ENCODE results near the gene ING5. TPM values are rescaled to one million over a fixed set of nuclear protein-coding genes. Genes with fewer than 3 reads are reported as not detected.

ING5 gene
- total RNA-seq, 2 donors from 2014 or later, result 27.3 to 64.8 TPM

- no peaks in the 10 kb centered on the region for H3K9me3 ChIP-seq
- H3K27ac ChIP-seq, result no peak overlapping the region
- no peak for TF ChIP-seq CTCF (IDR thresholded peaks at IDR 0.05)
- DNase-seq (ENCODE audit: low spot score), result no peak
- no peak overlapping the region for H3K4me3 ChIP-seq
- H3K36me3 ChIP-seq, result no peaks in the 10 kb centered on the region
- no peak for ATAC-seq (ENCODE audit: insufficient number of reproducible peaks, low FRiP score, low read depth)
- H3K4me1 ChIP-seq (ENCODE audit: control insufficient read depth in 1 of 2, low read depth in 2 of 2), result no peaks in the 10 kb centered on the region
- no peaks in the 10 kb centered on the region for H3K27me3 ChIP-seq (replicated peaks; ENCODE audit: insufficient read depth)
Observed at GRCh38 chr2:241774419-241775222, 72.8 kb downstream of the ING5 start.

GRCh38 chr2:241775223-241776177 lies 73.7 kb downstream of the ING5 start:
- no peaks in the 10 kb centered on the region for H3K27me3 ChIP-seq (replicated peaks; ENCODE audit: insufficient read depth)
- DNase-seq (ENCODE audit: low spot score) (no peak), ATAC-seq (ENCODE audit: insufficient number of reproducible peaks, low FRiP score, low read depth) (no peak)
- no peak overlapping the region for H3K27ac ChIP-seq
- H3K4me3 ChIP-seq, result no peak overlapping the region
- no peaks in the 10 kb centered on the region for H3K4me1 ChIP-seq (ENCODE audit: control insufficient read depth in 1 of 2, low read depth in 2 of 2)
- TF ChIP-seq CTCF (IDR thresholded peaks at IDR 0.05), result no peak
- no peaks in the 10 kb centered on the region for H3K9me3 ChIP-seq
- no peaks in the 10 kb centered on the region for H3K36me3 ChIP-seq

- Histone ChIP-seq H3K27me3 (replicated peaks; ENCODE audit: insufficient read depth) (no peaks in the 10 kb centered on the region), H3K9me3 (no peaks in the 10 kb centered on the region), H3K27ac (no peak within 1 kb of the TSS), H3K36me3 (no peaks in the 10 kb centered on the region), H3K4me3 (no peak within 1 kb of the TSS), H3K4me1 (ENCODE audit: control insufficient read depth in 1 of 2, low read depth in 2 of 2) (no peaks in the 10 kb centered on the region)
- ATAC-seq (ENCODE audit: insufficient number of reproducible peaks, low FRiP score, low read depth) (no peak), DNase-seq (ENCODE audit: low spot score) (no peak)
- no peak for TF ChIP-seq CTCF (IDR thresholded peaks at IDR 0.05)
Observed at GRCh38 chr2:241776336-241777169, 74.7 kb downstream of the ING5 start, which contains the start of gene GAL3ST2. Gene GAL3ST2, plus strand, starts transcription at chr2:241776822. Its CDS starts 134 bp downstream, at chr2:241776956.

- Histone ChIP-seq H3K36me3 (no peaks in the 10 kb centered on the region), H3K4me3 (no peak overlapping the region), H3K27ac (no peak overlapping the region), H3K9me3 (no peaks in the 10 kb centered on the region), H3K4me1 (ENCODE audit: control insufficient read depth in 1 of 2, low read depth in 2 of 2) (no peaks in the 10 kb centered on the region), H3K27me3 (replicated peaks; ENCODE audit: insufficient read depth) (no peaks in the 10 kb centered on the region)
- no peak for TF ChIP-seq CTCF (IDR thresholded peaks at IDR 0.05)
- ATAC-seq (ENCODE audit: insufficient number of reproducible peaks, low FRiP score, low read depth) (no peak), DNase-seq (ENCODE audit: low spot score) (no peak)
Observed at GRCh38 chr2:241777170-241777685, 75.4 kb downstream of the ING5 start.

All from thoracic aorta (tissue), 2 donors.